Cardiac muscle cell (in vitro differentiated cells and primary cell): ENCODE results near the gene GABBR2. TPM values are rescaled to one million over a fixed set of nuclear protein-coding genes. Genes with fewer than 3 reads are reported as not detected.
"Not testable (repeated sequence)": the region's sequence is repeated elsewhere in the genome, so short reads cannot be mapped to it uniquely, and the experiment has no call there.

Experiments
- DNase-seq, 2 donors: peaks; one replicate each; pipeline versions ENCODE4 v3.0.0 to v3.0.0-alpha.2; 2010 to 2017; ENCODE audit warnings: low read depth in 1 of 2, low spot score in 1 of 2
- H3K27ac ChIP-seq: fragments of 200-600 bp; sonication (generic); 2 replicates; pipeline ENCODE4 v1.5.1; 2016
- H3K27me3 ChIP-seq: fragments of 200-600 bp; sonication (generic); 2 replicates; pipeline ENCODE4 v1.6.0; 2016; ENCODE audit warnings: control low read depth
- H3K36me3 ChIP-seq: fragments of 200-600 bp; sonication (generic); 2 replicates; pipeline ENCODE4 v1.5.1; 2016; ENCODE audit warnings: control low read depth
- H3K4me1 ChIP-seq: fragments of 200-600 bp; sonication (generic); 2 replicates; pipeline ENCODE4 v1.8.1; 2017; ENCODE audit warnings: low read depth, mild to moderate bottlenecking, mixed run types
- H3K4me3 ChIP-seq: fragments of 200-600 bp; sonication (generic); 2 replicates; pipeline ENCODE4 v1.5.1; 2016; ENCODE audit warnings: mild to moderate bottlenecking
- H3K9me3 ChIP-seq: fragments of 200-600 bp; sonication (generic); 2 replicates; pipeline ENCODE4 v1.5.1; 2017; ENCODE audit warnings: low read depth, mild to moderate bottlenecking, control low read depth
- CTCF ChIP-seq: IDR thresholded peaks from 2 replicates; pipeline ENCODE4 v1.5.1; 2012; ENCODE audit warnings: low read depth, mild to moderate bottlenecking, low read length
- polyA plus RNA-seq: library from polyadenylated mRNA; unstranded; fragments of >200 nt; fragmentation: Nextera tagmentation; extraction: Ambion mirVana; gene quantifications from 2 replicates; pipeline ENCODE4 v1.2.1, GENCODE V29; 2016
- total RNA-seq: library from RNA; depleted of rRNA; stranded (reverse); fragments of >200 nt; gene quantifications from 2 replicates; pipeline ENCODE4 v1.2.3, GENCODE V29; 2016

Gene GABBR2
- total and polyA plus RNA-seq, 2 experiments from 2014 or later = 0.06 TPM; not detected in 1

GRCh38 chr9:98471185-98471584 lies 237.6 kb downstream of the GABBR2 start:
- no peak for DNase-seq
- Histone ChIP-seq H3K4me1 (no peaks in the 10 kb centered on the region), H3K9me3 (no peaks in the 10 kb centered on the region), H3K27me3 (no peaks in the 10 kb centered on the region), H3K27ac (no peak overlapping the region), H3K36me3 (no peaks in the 10 kb centered on the region), H3K4me3 (no peak overlapping the region)
- no peak for TF ChIP-seq CTCF

GRCh38 chr9:98468567-98469239 lies 240.0 kb downstream of the GABBR2 start:
- DNase-seq = no peak
- H3K36me3 ChIP-seq = no peaks in the 10 kb centered on the region
- H3K27ac ChIP-seq = no peak overlapping the region
- H3K27me3 ChIP-seq = no peaks in the 10 kb centered on the region
- no peak overlapping the region for H3K4me3 ChIP-seq
- H3K9me3 ChIP-seq = no peaks in the 10 kb centered on the region
- H3K4me1 ChIP-seq = no peaks in the 10 kb centered on the region
- no peak for TF ChIP-seq CTCF

- Histone ChIP-seq H3K36me3 (no peaks in the 10 kb centered on the region), H3K4me3 (no peak overlapping the region), H3K9me3 (no peaks in the 10 kb centered on the region), H3K27ac (no peak overlapping the region), H3K27me3 (no peaks in the 10 kb centered on the region), H3K4me1 (no peaks in the 10 kb centered on the region)
- DNase-seq = no peak
- TF ChIP-seq CTCF = no peak
Measured at GRCh38 chr9:98465799-98466198, 242.9 kb downstream of the GABBR2 start.

- not testable (repeated sequence) for H3K9me3 ChIP-seq, H3K4me1 ChIP-seq, H3K36me3 ChIP-seq, DNase-seq, H3K4me3 ChIP-seq, H3K27me3 ChIP-seq, H3K27ac ChIP-seq
Measured at GRCh38 chr9:98464156-98464690, 244.5 kb downstream of the GABBR2 start.

DNA sequence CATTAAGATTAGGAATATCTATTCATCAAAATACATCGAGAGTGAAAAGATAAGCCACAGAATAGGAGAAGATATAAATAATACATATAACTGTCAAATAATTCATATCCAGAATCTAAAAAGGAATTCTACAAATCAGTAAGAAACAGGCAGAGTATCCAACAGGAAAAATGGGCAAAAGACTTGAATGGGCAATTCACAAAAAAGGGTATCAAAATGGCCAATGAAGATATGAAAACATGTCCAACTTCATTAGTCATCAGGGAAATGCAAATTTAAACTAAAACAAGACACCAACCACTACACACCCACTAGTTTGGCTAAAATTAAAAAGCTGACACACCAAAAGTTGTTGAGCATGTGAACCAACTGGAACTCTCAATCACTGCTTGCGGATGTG lies 246.4 kb downstream of the GABBR2 start:
- no peaks in the 10 kb centered on the region for H3K4me1 ChIP-seq
- no peaks in the 10 kb centered on the region for H3K36me3 ChIP-seq
- H3K27me3 ChIP-seq = no peaks in the 10 kb centered on the region
- DNase-seq = no peak
- no peaks in the 10 kb centered on the region for H3K9me3 ChIP-seq
- no peak overlapping the region for H3K27ac ChIP-seq
- no peak overlapping the region for H3K4me3 ChIP-seq
- TF ChIP-seq CTCF = no peak

GRCh38 chr9:98460704-98461103 lies 248.0 kb downstream of the GABBR2 start:
- Histone ChIP-seq H3K27ac (no peak overlapping the region), H3K9me3 (no peaks in the 10 kb centered on the region), H3K36me3 (no peaks in the 10 kb centered on the region), H3K4me3 (no peak overlapping the region), H3K27me3 (no peaks in the 10 kb centered on the region), H3K4me1 (no peaks in the 10 kb centered on the region)
- TF ChIP-seq CTCF = no peak
- no peak for DNase-seq
